ENCODE data around the gene LAMA4.

- TF ChIP-seq BHLHE40 (IDR thresholded peaks at IDR 0.05; ENCODE audit: borderline replicate concordance) = no peak
- no peak for TF ChIP-seq NFRKB (IDR thresholded peaks at IDR 0.05)
- TF ChIP-seq ELF4 (IDR thresholded peaks at IDR 0.05) = no peak
- TF ChIP-seq HDGF (IDR thresholded peaks at IDR 0.05; ENCODE audit: borderline replicate concordance) = no peak
- no peak for TF ChIP-seq LEF1 (IDR thresholded peaks at IDR 0.05; ENCODE audit: borderline replicate concordance)
- TF ChIP-seq CTBP1 (IDR thresholded peaks at IDR 0.05; ENCODE audit: borderline replicate concordance) = no peak
- no peak for TF ChIP-seq ARNT (IDR thresholded peaks at IDR 0.05)
- TF ChIP-seq SUZ12 (IDR thresholded peaks at IDR 0.05) = no peak
- TF ChIP-seq FOXA1 (IDR thresholded peaks at IDR 0.05) = no peak
These were observed 191.4 kb downstream of the LAMA4 start for GRCh38 chr6:112062966-112063365.

All from HEK293T (cell line).